ENCODE data around the gene LRP3.

LRP3 gene

DNA sequence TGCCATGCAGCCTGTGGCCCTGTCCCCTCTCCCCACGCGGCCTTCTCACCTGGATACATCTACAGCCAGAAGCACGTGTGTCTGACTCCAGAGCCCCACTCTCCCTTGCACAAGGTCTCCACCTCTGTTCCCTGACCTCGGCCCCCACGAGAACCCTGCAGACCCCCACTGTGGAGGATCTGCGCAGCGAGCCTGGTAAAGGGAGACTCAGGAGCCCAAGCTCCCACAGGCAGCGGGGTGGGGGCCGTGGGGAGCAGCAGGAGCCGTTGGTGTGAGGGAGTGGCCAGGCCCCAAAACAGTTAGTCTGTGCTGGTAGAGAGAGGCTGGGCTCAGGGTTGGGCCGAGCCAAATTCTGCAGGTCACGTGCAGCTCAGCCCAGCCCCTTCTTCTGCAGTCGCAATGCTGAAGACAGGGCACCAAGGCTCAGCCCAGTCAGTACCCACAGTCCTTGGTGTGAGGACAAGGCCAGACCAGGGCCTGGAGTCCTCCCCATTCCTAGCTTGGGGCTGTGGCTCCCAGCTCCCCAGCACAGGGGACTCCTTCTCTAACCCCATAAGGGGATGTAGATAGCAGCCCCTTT is 60.2 kb downstream of the LRP3 start:
- Histone ChIP-seq H3K4me3 (ENCODE audit: low read depth, low read length) (no peak overlapping the region), H3K4me1 (ENCODE audit: control insufficient read depth, insufficient read depth, low read length) (no peaks in the 10 kb centered on the region), H3K36me3 (ENCODE audit: control insufficient read depth, insufficient read depth, low read length) (no peaks in the 10 kb centered on the region), H3K27me3 (ENCODE audit: control insufficient read depth, insufficient read depth, low read length) (no peaks in the 10 kb centered on the region), H3K9me3 (ENCODE audit: control insufficient read depth, insufficient read depth, low read length) (no peaks in the 10 kb centered on the region), H3K9ac (ENCODE audit: low read depth, low read length) (no peak overlapping the region)

DNA sequence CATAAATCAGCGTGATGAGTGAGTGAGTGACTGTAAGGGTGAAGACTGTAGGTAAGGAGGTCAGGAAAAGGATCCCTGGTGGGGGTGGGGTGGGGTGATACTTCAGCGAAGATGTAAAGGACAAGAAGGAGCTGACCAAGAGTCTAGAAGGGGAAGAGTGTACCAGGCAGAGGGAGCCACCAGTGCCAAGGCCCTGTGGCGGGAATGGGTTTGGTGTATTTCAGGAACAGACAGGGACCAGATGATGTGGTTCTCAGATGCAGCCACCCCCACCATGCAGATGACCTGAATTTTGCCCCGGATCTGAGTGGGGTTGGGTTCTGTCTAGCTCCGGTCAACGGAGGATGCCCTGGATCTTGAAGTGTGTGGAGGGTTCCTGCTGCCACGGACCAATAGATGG is 61.7 kb downstream of the LRP3 start:
- no peak overlapping the region for H3K4me3 ChIP-seq (ENCODE audit: low read depth, low read length)
- no peaks in the 10 kb centered on the region for H3K9me3 ChIP-seq (ENCODE audit: control insufficient read depth, insufficient read depth, low read length)
- no peaks in the 10 kb centered on the region for H3K4me1 ChIP-seq (ENCODE audit: control insufficient read depth, insufficient read depth, low read length)
- H3K9ac ChIP-seq (ENCODE audit: low read depth, low read length) = no peak overlapping the region
- H3K27me3 ChIP-seq (ENCODE audit: control insufficient read depth, insufficient read depth, low read length) = no peaks in the 10 kb centered on the region
- H3K36me3 ChIP-seq (ENCODE audit: control insufficient read depth, insufficient read depth, low read length) = no peaks in the 10 kb centered on the region

DNA sequence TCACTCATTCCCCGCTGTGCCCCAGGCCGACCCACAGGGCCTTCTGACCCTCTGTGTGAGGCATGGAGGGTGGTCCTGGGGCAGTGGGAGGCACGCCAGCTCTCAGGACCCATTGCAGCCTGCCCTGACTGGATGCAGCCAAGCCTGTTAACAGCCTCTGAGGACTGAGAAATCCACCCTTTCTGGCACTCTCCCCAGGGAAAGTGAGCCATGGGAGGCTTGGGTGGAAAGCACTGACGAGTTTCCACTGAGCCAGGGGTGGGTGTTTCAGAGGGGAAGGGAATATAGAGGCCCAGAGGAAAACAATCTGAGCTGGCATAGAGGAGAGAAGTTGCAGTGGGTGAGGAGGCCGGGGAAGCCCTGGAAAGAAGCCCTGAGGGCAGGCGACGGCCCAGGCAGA is 62.1 kb downstream of the LRP3 start:
- Histone ChIP-seq H3K9ac (ENCODE audit: low read depth, low read length) (no peak overlapping the region), H3K4me1 (ENCODE audit: control insufficient read depth, insufficient read depth, low read length) (no peaks in the 10 kb centered on the region), H3K4me3 (ENCODE audit: low read depth, low read length) (no peak overlapping the region), H3K27me3 (ENCODE audit: control insufficient read depth, insufficient read depth, low read length) (no peaks in the 10 kb centered on the region), H3K9me3 (ENCODE audit: control insufficient read depth, insufficient read depth, low read length) (no peaks in the 10 kb centered on the region), H3K36me3 (ENCODE audit: control insufficient read depth, insufficient read depth, low read length) (no peaks in the 10 kb centered on the region)

DNA sequence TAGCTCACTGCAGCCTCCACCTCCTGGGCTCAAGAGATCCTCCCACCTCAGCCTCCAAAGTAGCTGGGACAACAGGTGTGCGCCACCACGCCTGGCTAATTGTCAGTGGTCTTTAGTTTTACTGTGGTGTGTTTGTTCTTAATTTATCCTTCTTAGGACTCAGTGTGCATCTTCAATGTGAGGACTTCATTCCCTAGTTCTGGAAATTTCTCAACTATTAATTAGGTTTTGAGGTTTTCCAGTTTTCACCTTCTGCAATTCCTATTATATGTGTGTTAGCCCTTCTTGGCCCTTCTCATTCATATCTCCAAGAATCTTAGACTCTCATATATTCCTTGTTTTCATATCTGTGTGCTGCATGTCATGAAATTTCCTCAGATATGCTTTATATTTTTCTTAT is 63.7 kb downstream of the LRP3 start:
- Histone ChIP-seq H3K36me3 (ENCODE audit: control insufficient read depth, insufficient read depth, low read length) (no peaks in the 10 kb centered on the region), H3K27me3 (ENCODE audit: control insufficient read depth, insufficient read depth, low read length) (no peaks in the 10 kb centered on the region), H3K4me3 (ENCODE audit: low read depth, low read length) (no peak overlapping the region), H3K9ac (ENCODE audit: low read depth, low read length) (no peak overlapping the region), H3K4me1 (ENCODE audit: control insufficient read depth, insufficient read depth, low read length) (no peaks in the 10 kb centered on the region), H3K9me3 (ENCODE audit: control insufficient read depth, insufficient read depth, low read length) (no peaks in the 10 kb centered on the region)

All from iPS-15b (cell line).